HepG2 (cell line): Measurements from ENCODE around the gene GLDC. TPM values are rescaled to one million over a fixed set of nuclear protein-coding genes. Genes with fewer than 3 reads are reported as not detected.

Experiments used
- ADNP ChIP-seq: sonication (generic); formaldehyde crosslinking; IDR thresholded peaks from 2 replicates; pipeline ENCODE4 v1.4.0; 2020; ENCODE audit warnings: missing genetic modification reagents
- ETV6 ChIP-seq: sonication (generic); formaldehyde crosslinking; conservative IDR thresholded peaks from 2 replicates; pipeline ENCODE4 v1.4.0; 2020; ENCODE audit warnings: missing genetic modification reagents
- GRHL1 ChIP-seq: sonication (generic); formaldehyde crosslinking; conservative IDR thresholded peaks from 2 replicates; pipeline ENCODE4 v1.8.0; 2022; ENCODE audit warnings: missing genetic modification reagents
- HDAC1 ChIP-seq: sonication (generic); formaldehyde crosslinking; IDR thresholded peaks from 2 replicates; pipeline ENCODE4 v1.5.1; 2020; ENCODE audit warnings: mild to moderate bottlenecking, missing genetic modification reagents
- HOXA3 ChIP-seq: sonication (generic); formaldehyde crosslinking; IDR thresholded peaks from 2 replicates; pipeline ENCODE4 v1.5.0; 2020; ENCODE audit warnings: missing genetic modification reagents
- JDP2 ChIP-seq: sonication (generic); formaldehyde crosslinking; IDR thresholded peaks from 2 replicates; pipeline ENCODE4 v1.8.1; 2022; ENCODE audit warnings: missing genetic modification reagents, borderline replicate concordance
- PITX1 ChIP-seq: sonication (generic); formaldehyde crosslinking; IDR thresholded peaks from 2 replicates; pipeline ENCODE4 v1.5.1; 2020; ENCODE audit warnings: mild to moderate bottlenecking, missing genetic modification reagents
- TRIM22 ChIP-seq: fragments of 450-650 bp; IDR thresholded peaks from 2 replicates; pipeline ENCODE4 v1.6.1; 2017
- USF2 ChIP-seq, 2 experiments: sonication (generic) in 1 of 2; formaldehyde crosslinking in 1 of 2; IDR thresholded peaks; 2 replicates each; pipeline versions ENCODE4 v1.5.1 to v1.6.1; 2011 to 2020; ENCODE audit warnings: borderline replicate concordance in 1 of 2, low read depth in 1 of 2, low read length in 1 of 2, mild to moderate bottlenecking in 1 of 2, missing genetic modification reagents in 1 of 2, moderate library complexity in 1 of 2
- ZHX2 ChIP-seq, 2 experiments: sonication (generic) in 1 of 2; formaldehyde crosslinking in 1 of 2; IDR thresholded peaks; 2 replicates each; pipeline versions ENCODE4 v1.6.1 to v1.9.0; 2014 to 2022; ENCODE audit warnings: antibody characterized with exemption in 1 of 2, borderline replicate concordance in 1 of 2, inconsistent platforms in 1 of 2, low read depth in 1 of 2, missing genetic modification reagents in 1 of 2
- ZNF713 ChIP-seq: sonication (generic); formaldehyde crosslinking; IDR thresholded peaks from 2 replicates; pipeline ENCODE4 v1.4.0; 2020; ENCODE audit warnings: mild to moderate bottlenecking, missing genetic modification reagents
- polyA plus RNA-seq, 8 experiments: library from polyadenylated mRNA; depleted of rRNA in 3 of 8; stranded (reverse) in 7 of 8; unstranded in 1 of 8; fragments of >200 nt; fragmentation: Illumina TruSeq in 4 of 8; extraction: Trizol in 4 of 8; gene quantifications; 2 replicates each; pipeline versions ENCODE4 v1.2.1 to v1.2.3, GENCODE V29; 2011 to 2016; ENCODE audit warnings: low read depth in 4 of 8, missing spikeins in 1 of 8, mixed read lengths in 1 of 8; ENCODE audit not compliant: insufficient read depth in 1 of 8
- total RNA-seq, 5 experiments: library from RNA; depleted of rRNA; stranded (reverse); fragments of >200 nt; fragmentation: Illumina TruSeq; extraction: Trizol; gene quantifications; 2 replicates each; pipeline ENCODE4 v1.2.3, GENCODE V29; 2016; ENCODE audit warnings: low read depth in 1 of 5

GLDC gene
- total and polyA plus RNA-seq, 2 of the 13 experiments (the other 11 are each of a cell fraction or from before 2014, with no cell fraction given): 59.3 to 115 TPM

- no peak for TF ChIP-seq ZHX2 (IDR thresholded peaks at IDR 0.05; ENCODE audit: low read depth)
- no peak for TF ChIP-seq ZHX2 (CRISPR knock-in tag; IDR thresholded peaks at IDR 0.05; ENCODE audit: borderline replicate concordance)
- TF ChIP-seq JDP2 (CRISPR knock-in tag): no peak
- no peak for TF ChIP-seq USF2 (IDR thresholded peaks at IDR 0.05; ENCODE audit: low read depth, low read length)
- no peak for TF ChIP-seq USF2 (CRISPR knock-in tag; IDR thresholded peaks at IDR 0.05; ENCODE audit: borderline replicate concordance)
- no peak for TF ChIP-seq ZNF713 (CRISPR knock-in tag)
- no peak for TF ChIP-seq ADNP (CRISPR knock-in tag)
- TF ChIP-seq TRIM22: no peak
- no peak for TF ChIP-seq ETV6
- no peak for TF ChIP-seq HDAC1
- no peak for TF ChIP-seq PITX1 (CRISPR knock-in tag)
- no peak for TF ChIP-seq HOXA3 (CRISPR knock-in tag)
- no peak for TF ChIP-seq GRHL1 (CRISPR knock-in tag)
Observed at GRCh38 chr9:6525326-6526045, 120.0 kb downstream of the GLDC start (continued).
